ENCODE results near the gene DDX25.

- no peak for TF ChIP-seq CTCF (conservative IDR thresholded peaks at IDR 0.05; ENCODE audit: low read depth, low read length)
- TF ChIP-seq EZH2 (IDR thresholded peaks at IDR 0.05; ENCODE audit: borderline replicate concordance, low read depth, low read length, poor library complexity, severe bottlenecking) = no peak
Measured at GRCh38 chr11:125971618-125972017, 67.3 kb downstream of the DDX25 start.

Data from A673 (cell line).